ENCODE measurements around the gene CLCN2. TPM values are rescaled to one million over a fixed set of nuclear protein-coding genes. Genes with fewer than 3 reads are reported as not detected.

CLCN2 gene
- polyA plus RNA-seq, 1 donor from 2014 or later, result 13.4 TPM

GRCh38 chr3:184354754-184355153 is 6.7 kb downstream of the CLCN2 start:
- H3F3A ChIP-seq (ENCODE audit: insufficient read depth, low read length, poor library complexity, severe bottlenecking), result no peaks in the 10 kb centered on the region
- H3K79me2 ChIP-seq (replicated peaks; ENCODE audit: insufficient read depth, low read length), result no peaks in the 10 kb centered on the region
- no peaks in the 10 kb centered on the region for H3K9me2 ChIP-seq (ENCODE audit: insufficient read depth, low read length)
- H3K4me2 ChIP-seq (ENCODE audit: low read length), result no peak overlapping the region
- no peaks in the 10 kb centered on the region for H3K36me3 ChIP-seq (ENCODE audit: insufficient read depth, low read length)
- no peak overlapping the region for H2AFZ ChIP-seq (ENCODE audit: low read depth, low read length)
- H3K27me3 ChIP-seq (ENCODE audit: insufficient read depth, low read depth, low read length), result no peaks in the 10 kb centered on the region
- H3K9me3 ChIP-seq (ENCODE audit: low read length), result no peaks in the 10 kb centered on the region
- TF ChIP-seq EP300 (conservative IDR thresholded peaks at IDR 0.05; ENCODE audit: poor library complexity, severe bottlenecking) (no peak), REST (IDR thresholded peaks at IDR 0.05; ENCODE audit: borderline replicate concordance) (no peak), TAF1 (IDR thresholded peaks at IDR 0.05; ENCODE audit: low read depth) (no peak), MXI1 (conservative IDR thresholded peaks at IDR 0.05; ENCODE audit: poor library complexity, severe bottlenecking) (no peak), EZH2 (IDR thresholded peaks at IDR 0.05; ENCODE audit: borderline replicate concordance, insufficient read depth, low read length, poor library complexity, severe bottlenecking) (no peak), RAD21 (conservative IDR thresholded peaks at IDR 0.05) (no peak), POLR2AphosphoS5 (IDR thresholded peaks at IDR 0.05) (no peak), CTCF (IDR thresholded peaks at IDR 0.05; ENCODE audit: poor library complexity, severe bottlenecking) (no peak), SMC3 (conservative IDR thresholded peaks at IDR 0.05; ENCODE audit: poor library complexity) (no peak)
- no peaks in the 10 kb centered on the region for H4K20me1 ChIP-seq (ENCODE audit: insufficient read depth)
- H3K27ac ChIP-seq (ENCODE audit: low read length), result no peak overlapping the region
- H3K9ac ChIP-seq (ENCODE audit: low read length), result no peak overlapping the region
- H3K4me3 ChIP-seq (ENCODE audit: low read length), result no peak overlapping the region

GRCh38 chr3:184354121-184354728 is 7.2 kb downstream of the CLCN2 start:
- Histone ChIP-seq H4K20me1 (ENCODE audit: insufficient read depth) (no peaks in the 10 kb centered on the region), H3K9me2 (ENCODE audit: insufficient read depth, low read length) (no peaks in the 10 kb centered on the region), H3K9ac (ENCODE audit: low read length) (no peak overlapping the region), H3K79me2 (replicated peaks; ENCODE audit: insufficient read depth, low read length) (no peaks in the 10 kb centered on the region), H3K4me3 (ENCODE audit: low read length) (no peak overlapping the region), H3K27me3 (ENCODE audit: insufficient read depth, low read depth, low read length) (no peaks in the 10 kb centered on the region), H3K27ac (ENCODE audit: low read length) (no peak overlapping the region), H3K4me2 (ENCODE audit: low read length) (no peak overlapping the region), H3F3A (ENCODE audit: insufficient read depth, low read length, poor library complexity, severe bottlenecking) (no peaks in the 10 kb centered on the region), H2AFZ (ENCODE audit: low read depth, low read length) (no peak overlapping the region), H3K9me3 (ENCODE audit: low read length) (no peaks in the 10 kb centered on the region), H3K36me3 (ENCODE audit: insufficient read depth, low read length) (no peaks in the 10 kb centered on the region)
- TF ChIP-seq SMC3 (conservative IDR thresholded peaks at IDR 0.05; ENCODE audit: poor library complexity) (peak; percentile 30), CTCF (IDR thresholded peaks at IDR 0.05; ENCODE audit: poor library complexity, severe bottlenecking) (peak; percentile 55), REST (IDR thresholded peaks at IDR 0.05; ENCODE audit: borderline replicate concordance) (no peak), TAF1 (IDR thresholded peaks at IDR 0.05; ENCODE audit: low read depth) (no peak), EZH2 (IDR thresholded peaks at IDR 0.05; ENCODE audit: borderline replicate concordance, insufficient read depth, low read length, poor library complexity, severe bottlenecking) (no peak), POLR2AphosphoS5 (IDR thresholded peaks at IDR 0.05) (no peak), EP300 (conservative IDR thresholded peaks at IDR 0.05; ENCODE audit: poor library complexity, severe bottlenecking) (no peak), RAD21 (conservative IDR thresholded peaks at IDR 0.05) (no peak), MXI1 (conservative IDR thresholded peaks at IDR 0.05; ENCODE audit: poor library complexity, severe bottlenecking) (no peak)
